HCT116 (cell line): Measurements from ENCODE around the gene ADNP2. TPM values are rescaled to one million over a fixed set of nuclear protein-coding genes. Genes with fewer than 3 reads are reported as not detected.

ENCODE experiments used
- ATAC-seq: fragments of 200-7000 bp; cut with Tn5 transposase; 2 replicates; pipeline ENCODE4 v1.9.1; 2020; ENCODE audit warnings: mild to moderate bottlenecking, moderate library complexity
- BruUV-seq: library from RNA; stranded (reverse); fragments of 400-500 nt; replicated peaks from 2 replicates; lab custom pipeline; 2021; lab: Mats Ljungman, UMichigan
- CTCF ChIA-PET: fragments of 300-600 bp; sonication (Branson Sonifier 250); formaldehyde crosslinking; loops from one replicate; lab custom pipeline; 2021; ENCODE audit warnings: antibody characterized with exemption; lab: Charles Lee
- POLR2A ChIA-PET: fragments of 300-600, 350-600 bp; sonication (Branson Sonifier 250); formaldehyde crosslinking; loops from one replicate; lab custom pipeline; 2021; ENCODE audit warnings: antibody characterized with exemption; lab: Charles Lee
- RAD21 ChIA-PET, 2 experiments: fragments of 300-600 bp; sonication (Branson Sonifier 250); formaldehyde crosslinking; loops; one replicate each; lab custom pipeline; 2023; ENCODE audit warnings: low total read pairs in 2 of 2; ENCODE audit not compliant: uncharacterized antibody in 2 of 2, unreplicated experiment in 2 of 2, low non-redundant PET in 1 of 2; lab: Charles Lee
- DNase-seq: peaks from one replicate; pipeline ENCODE4 v3.0.0-alpha.2; 2010; ENCODE audit warnings: low read depth, low spot score
- H2AFZ ChIP-seq: fragments of 200-600 bp; shearing (Covaris generic), sonication (generic); 2 replicates; pipeline ENCODE4 v1.6.1; 2017; ENCODE audit warnings: low read depth, mixed run types, mixed read lengths, antibody characterized with exemption, low read length; ENCODE audit not compliant: poor library complexity, severe bottlenecking
- H3K27ac ChIP-seq: 2 replicates; pipeline ENCODE4 v1.5.1; 2012; ENCODE audit warnings: low read depth, low read length
- H3K27me3 ChIP-seq: fragments of 200-600 bp; sonication (generic); 2 replicates; pipeline ENCODE4 v1.6.1; 2016; ENCODE audit warnings: mixed run types, low read length, mixed read lengths; ENCODE audit not compliant: insufficient read depth
- H3K36me3 ChIP-seq, 2 experiments: fragments of 200-500 bp in 1 of 2; fragments of 200-600 bp in 1 of 2; sonication (Bioruptor generic) in 1 of 2; sonication (generic) in 1 of 2; 2 replicates each; pipeline versions ENCODE4 v1.5.1 to v1.6.1; 2014 to 2016; ENCODE audit warnings: low read length in 2 of 2, inconsistent platforms in 1 of 2, mixed read lengths in 1 of 2, mixed run types in 1 of 2; ENCODE audit not compliant: insufficient read depth in 2 of 2, control insufficient read depth in 1 of 2
- H3K4me1 ChIP-seq, 2 experiments: fragments of 200-600 bp in 1 of 2; sonication (generic) in 1 of 2; 2 replicates each; pipeline versions ENCODE4 v1.5.1 to v1.6.1; 2012 to 2017; ENCODE audit warnings: low read length in 2 of 2, inconsistent platforms in 1 of 2, mild to moderate bottlenecking in 1 of 2, mixed read lengths in 1 of 2, mixed run types in 1 of 2, moderate library complexity in 1 of 2; ENCODE audit not compliant: insufficient read depth in 2 of 2, control insufficient read depth in 1 of 2
- H3K4me2 ChIP-seq: fragments of 200-600 bp; sonication (generic); 2 replicates; pipeline ENCODE4 v1.6.1; 2017; ENCODE audit warnings: mixed run types, low read length, mixed read lengths
- H3K4me3 ChIP-seq, 2 experiments: fragments of 200-600 bp in 1 of 2; sonication (generic) in 1 of 2; replicated peaks in 1 of 2; 2 replicates each; pipeline ENCODE4 v1.5.1; 2011 to 2016; ENCODE audit warnings: low read length in 2 of 2, control low read depth in 1 of 2, low read depth in 1 of 2, mild to moderate bottlenecking in 1 of 2, mixed read lengths in 1 of 2, mixed run types in 1 of 2
- H3K79me2 ChIP-seq: fragments of 200-600 bp; sonication (generic); 2 replicates; pipeline ENCODE4 v1.6.1; 2017; ENCODE audit warnings: mild to moderate bottlenecking, mixed run types, low read length, moderate library complexity, mixed read lengths; ENCODE audit not compliant: insufficient read depth
- H3K9ac ChIP-seq: fragments of 200-600 bp; sonication (generic); 2 replicates; pipeline ENCODE4 v1.6.1; 2016; ENCODE audit warnings: low read length, mixed read lengths
- H3K9me2 ChIP-seq: fragments of 200-600 bp; sonication (generic), shearing (Covaris generic); 2 replicates; pipeline ENCODE4 v1.6.1; 2017; ENCODE audit warnings: mixed run types, mild to moderate bottlenecking, moderate library complexity; ENCODE audit not compliant: insufficient read depth
- H3K9me3 ChIP-seq, 2 experiments: fragments of 200-500 bp in 1 of 2; fragments of 200-600 bp in 1 of 2; sonication (Bioruptor generic) in 1 of 2; sonication (generic) in 1 of 2; 2 replicates each; pipeline ENCODE4 v1.6.1; 2014 to 2017; ENCODE audit warnings: low read length in 2 of 2, mixed read lengths in 2 of 2, inconsistent platforms in 1 of 2, low read depth in 1 of 2, mild to moderate bottlenecking in 1 of 2, mixed run types in 1 of 2, moderate library complexity in 1 of 2; ENCODE audit not compliant: control insufficient read depth in 1 of 2, insufficient read depth in 1 of 2
- H4K20me1 ChIP-seq: fragments of 200-600 bp; sonication (generic), shearing (Covaris generic); 2 replicates; pipeline ENCODE4 v1.6.1; 2017; ENCODE audit warnings: mixed run types, mild to moderate bottlenecking, moderate library complexity; ENCODE audit not compliant: insufficient read depth
- CBX3 ChIP-seq: IDR thresholded peaks from 2 replicates; pipeline ENCODE4 v1.6.1; 2012; ENCODE audit warnings: low read depth
- CTCF ChIP-seq, 3 experiments: fragments of 200-600 bp in 1 of 3; sonication (generic) in 1 of 3; IDR thresholded peaks in 2 of 3; conservative IDR thresholded peaks in 1 of 3; 2 replicates each; pipeline ENCODE4 v1.5.1; 2012 to 2017; ENCODE audit warnings: low read depth in 2 of 3, low read length in 2 of 3, antibody characterized with exemption in 1 of 3, borderline replicate concordance in 1 of 3, control low read depth in 1 of 3, mild to moderate bottlenecking in 1 of 3, mixed read lengths in 1 of 3, mixed run types in 1 of 3, moderate library complexity in 1 of 3; ENCODE audit not compliant: insufficient read depth in 1 of 3
- ELF1 ChIP-seq: IDR thresholded peaks from 2 replicates; pipeline ENCODE4 v1.6.1; 2012; ENCODE audit warnings: low read depth, borderline replicate concordance
- EZH2phosphoT487 ChIP-seq: fragments of 200-600 bp; IDR thresholded peaks from 2 replicates; pipeline ENCODE4 v1.6.1; 2018; ENCODE audit warnings: antibody characterized with exemption, borderline replicate concordance
- FOSL1 ChIP-seq: IDR thresholded peaks from 2 replicates; pipeline ENCODE4 v1.6.1; 2012; ENCODE audit warnings: low read depth
- MAX ChIP-seq: IDR thresholded peaks from 2 replicates; pipeline ENCODE4 v1.6.1; 2012
- SP1 ChIP-seq: IDR thresholded peaks from 2 replicates; pipeline ENCODE4 v1.6.1; 2012; ENCODE audit warnings: low read depth
- TCF7L2 ChIP-seq: IDR thresholded peaks from 2 replicates; pipeline ENCODE4 v1.7.0; 2011; ENCODE audit warnings: borderline replicate concordance, inconsistent platforms; ENCODE audit not compliant: insufficient read depth, insufficient read length; ENCODE audit errors: extremely low read depth
- ZBTB33 ChIP-seq: IDR thresholded peaks from 2 replicates; pipeline ENCODE4 v1.6.1; 2011; ENCODE audit warnings: mild to moderate bottlenecking, low read length, moderate library complexity; ENCODE audit not compliant: insufficient replicate concordance; ENCODE audit errors: extremely low read depth
- ZFX ChIP-seq: fragments of 450-650 bp; IDR thresholded peaks from 2 replicates; pipeline ENCODE4 v1.6.1; 2017
- ZNF274 ChIP-seq: fragments of 200-500 bp; sonication (Bioruptor generic); IDR thresholded peaks from 2 replicates; pipeline ENCODE4 v1.6.1; 2014; ENCODE audit warnings: mild to moderate bottlenecking, low read depth, low read length, inconsistent platforms
- intact Hi-C: fragments of 100-400 bp; cut with micrococcal nuclease; formaldehyde crosslinking; loops from 2 replicates; pipeline ENCODE4 v1.10.0; 2022
- total RNA-seq: library from RNA; stranded (reverse); gene quantifications from one replicate; pipeline ENCODE4 v1.2.1, GENCODE V29; 2021; ENCODE audit not compliant: unreplicated experiment

The ADNP2 gene
- total RNA-seq, 1 experiment from 2014 or later: 45.4 TPM

GRCh38 chr18:80137976-80138375 lies 28.9 kb downstream of the ADNP2 start:
- H3K4me2 ChIP-seq: no peak overlapping the region
- DNase-seq (no peak), ATAC-seq (no peak)
- peaks cover 46 to 69% of the 10 kb centered on the region in 2 experiments for H3K36me3 ChIP-seq
- no peaks in the 10 kb centered on the region for H3K9me3 ChIP-seq
- no peak overlapping the region for H3K9ac ChIP-seq
- POLR2A ChIA-PET: no interaction called here
- no TSS peak for BruUV-seq
- intact Hi-C loops: no loop called here
- H3K4me1 ChIP-seq: no peaks in the 10 kb centered on the region
- H3K27me3 ChIP-seq: no peaks in the 10 kb centered on the region
- TF ChIP-seq SP1: no peak
- no peak for TF ChIP-seq ELF1
- no peak for TF ChIP-seq ZNF274
- no peak for TF ChIP-seq CTCF (IDR thresholded peaks at IDR 0.05 in 2 of 3, conservative IDR thresholded peaks at IDR 0.05 in 1 of 3; ENCODE audit: borderline replicate concordance in 1 of 3, insufficient read depth in 1 of 3, low read depth in 2 of 3, low read length in 2 of 3)
- no peak for TF ChIP-seq EZH2phosphoT487
- no peak for TF ChIP-seq ZBTB33
- TF ChIP-seq CBX3: no peak
- no peak for TF ChIP-seq MAX
- TF ChIP-seq ZFX: no peak
- no peak for TF ChIP-seq TCF7L2
- no peak for TF ChIP-seq FOSL1
- peaks cover 9% of the 10 kb centered on the region; the same call in 1 of the 2 replicates for H4K20me1 ChIP-seq
- H3K4me3 ChIP-seq: no peak overlapping the region
- no peaks in the 10 kb centered on the region for H3K9me2 ChIP-seq
- peaks cover 65% of the 10 kb centered on the region for H3K79me2 ChIP-seq
- no peak overlapping the region for H3K27ac ChIP-seq
- CTCF ChIA-PET: no interaction called here
- no peak overlapping the region for H2AFZ ChIP-seq
- RAD21 ChIA-PET: no interaction called here
